T-helper 2 cell treated with Interferon-gamma antibody and Interleukin-4, amounts not matched to agents 5 μg/mL and 100 μg/mL, for 36 hours (primary cell): ENCODE data around the gene CXCL5.

Experiments used
- DNase-seq: peaks from one replicate; pipeline ENCODE4 v3.0.0; 2021; ENCODE audit warnings: low spot score
- H3K27ac Mint-ChIP-seq: one replicate; pipeline ENCODE4 v1.8.0; 2021; ENCODE audit warnings: mild to moderate bottlenecking, mixed read lengths
- H3K27me3 Mint-ChIP-seq: one replicate; pipeline ENCODE4 v1.8.0; 2021; ENCODE audit warnings: low read depth, mixed read lengths
- H3K36me3 Mint-ChIP-seq: one replicate; pipeline ENCODE4 v1.8.0; 2021; ENCODE audit warnings: low read depth, mixed read lengths
- H3K4me1 Mint-ChIP-seq: one replicate; pipeline ENCODE4 v1.8.0; 2021; ENCODE audit warnings: low read depth, mixed read lengths
- H3K4me3 Mint-ChIP-seq: one replicate; pipeline ENCODE4 v1.8.0; 2022; ENCODE audit warnings: mild to moderate bottlenecking, moderate library complexity, mixed read lengths
- H3K9me3 Mint-ChIP-seq: one replicate; pipeline ENCODE4 v1.8.0; 2021; ENCODE audit warnings: mixed read lengths

The CXCL5 gene

GRCh38 chr4:73945674-73946449, 52.6 kb downstream of the CXCL5 start:
- Mint-ChIP-seq H3K27me3 (peaks cover 41% of the 10 kb centered on the region), H3K4me1 (no peaks in the 10 kb centered on the region), H3K9me3 (no peaks in the 10 kb centered on the region), H3K27ac (no peak overlapping the region), H3K4me3 (no peak overlapping the region), H3K36me3 (no peaks in the 10 kb centered on the region)
- no peak for DNase-seq
